HEK293T (cell line): ENCODE data around the gene BNIPL.

ENCODE experiments used
- CTCF ChIA-PET: fragments of 350-600 bp; formaldehyde crosslinking; extraction: SDS; loops from one replicate; lab custom pipeline; 2021; ENCODE audit warnings: antibody characterized with exemption, inconsistent platforms; lab: Yijun Ruan, JAX
- POLR2A ChIA-PET: fragments of 350-600 bp; formaldehyde crosslinking; extraction: SDS; loops from one replicate; lab custom pipeline; 2020; ENCODE audit warnings: antibody characterized with exemption, inconsistent platforms; lab: Yijun Ruan, JAX
- DNase-seq: peaks from one replicate; pipeline ENCODE4 v3.0.0; 2012; ENCODE audit warnings: mixed read lengths; ENCODE audit errors: extremely low spot score
- HDGF ChIP-seq: fragments of 450-650 bp; IDR thresholded peaks from 2 replicates; pipeline ENCODE4 v1.6.1; 2017; ENCODE audit warnings: antibody characterized with exemption, borderline replicate concordance
- L3MBTL2 ChIP-seq: fragments of 450-650 bp; conservative IDR thresholded peaks from 2 replicates; pipeline ENCODE4 v1.6.1; 2016; ENCODE audit warnings: mild to moderate bottlenecking
- SUZ12 ChIP-seq: fragments of 450-650 bp; IDR thresholded peaks from 2 replicates; pipeline ENCODE4 v1.6.1; 2016; ENCODE audit warnings: mild to moderate bottlenecking

BNIPL gene

DNA sequence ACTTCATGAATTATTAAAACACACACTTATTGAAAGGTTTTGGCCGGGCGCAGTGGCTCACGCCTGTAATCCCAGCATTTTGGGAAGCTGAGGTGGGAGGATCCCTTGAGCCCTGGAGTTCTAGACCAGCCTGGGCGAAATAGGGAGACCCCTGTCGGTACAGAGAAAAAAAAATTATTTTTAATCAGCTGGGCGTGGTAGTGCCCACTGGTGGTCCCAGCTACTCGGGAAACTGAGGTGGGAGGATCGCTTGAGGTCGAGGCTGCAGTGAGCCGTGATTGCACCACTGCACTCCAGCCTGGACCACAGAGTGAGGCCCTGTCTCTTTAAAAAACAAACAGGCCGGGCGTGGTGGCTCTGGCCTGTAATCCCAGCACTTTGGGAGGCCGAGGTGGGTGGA lies 35.8 kb downstream of the BNIPL start:
- CTCF ChIA-PET, result interaction anchor here (0.6 to 2.2 kb wide), 9 partner anchors 9 to 67 kb away, joined by 3 to 7 read pairs (median 5); partner anchors contain the start of gene MINDY1
- no peak for DNase-seq
- POLR2A ChIA-PET, result interaction anchor here (0.7 to 3.9 kb wide), 5 partner anchors 12 to 182 kb away, joined by 3 to 69 read pairs (median 3); partner anchors contain the start of genes CDC42SE1, MLLT11, PIP5K1A and PSMD4
- no peak for TF ChIP-seq HDGF

DNA sequence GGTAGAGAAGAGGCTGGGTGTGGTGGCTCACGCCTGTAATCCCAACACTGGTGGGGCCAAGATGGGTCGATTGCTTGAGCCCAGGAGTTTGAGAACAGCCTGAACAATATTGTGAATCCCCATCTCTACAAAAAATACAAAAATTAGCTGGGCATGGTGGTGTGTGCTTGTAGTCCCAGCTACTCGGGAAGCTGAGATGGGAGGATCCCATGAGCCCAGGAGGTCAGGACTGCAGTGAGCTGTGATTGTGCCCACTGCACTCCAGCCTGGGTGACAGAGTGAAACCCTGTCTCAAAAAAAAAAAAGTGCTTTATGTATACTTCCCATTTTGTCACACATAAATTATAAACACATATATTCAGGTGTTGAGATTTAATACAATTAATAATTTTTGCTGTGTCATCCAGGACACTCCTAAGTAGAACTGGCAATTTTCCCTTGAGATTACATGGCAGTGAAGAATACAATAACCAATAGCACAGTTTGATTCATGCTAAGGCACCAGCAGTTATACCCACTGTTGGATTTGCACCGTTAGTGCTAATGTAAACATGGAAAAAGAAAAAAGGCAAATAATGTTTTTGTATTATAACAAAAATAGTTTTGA lies 49.7 kb downstream of the BNIPL start:
- ChIA-PET POLR2A (interaction anchor here (1.1 kb wide), 1 partner anchor 15 kb away, joined by 4 read pairs; the partner anchor contains the start of gene GABPB2), CTCF (interaction anchor here (0.6 to 1.7 kb wide), 5 partner anchors 13 to 90 kb away, joined by 3 to 14 read pairs (median 4); no protein-coding TSS in a partner anchor)
- no peak for DNase-seq
- no peak for TF ChIP-seq SUZ12
- TF ChIP-seq L3MBTL2, result no peak
